GM21723 (cell line): ENCODE measurements around the gene GPHA2.

Experiments used
- ATAC-seq: cut with Tn5 transposase; IDR thresholded peaks from one replicate; pipeline ENCODE4 v1.9.1; 2021; ENCODE audit warnings: mild to moderate bottlenecking, moderate library complexity; ENCODE audit not compliant: unreplicated experiment

GPHA2 gene

DNA sequence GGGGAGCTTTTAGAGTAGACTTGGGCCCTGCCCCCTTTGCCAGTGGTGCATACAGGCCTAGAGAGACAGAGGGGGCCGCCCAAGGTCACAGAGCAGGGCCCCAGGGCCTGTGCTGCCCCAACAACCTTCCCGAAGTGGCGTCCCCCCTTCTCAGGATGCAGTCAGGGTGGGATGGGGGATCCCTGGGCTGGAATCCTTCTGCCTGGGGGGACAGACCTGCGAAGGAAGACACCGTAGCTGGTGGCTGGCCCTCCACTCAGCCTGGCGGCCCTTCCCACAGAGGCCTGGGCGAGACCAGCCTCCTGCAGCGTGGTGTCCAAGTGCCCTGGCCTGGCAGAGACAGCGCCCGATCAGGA lies 42.9 kb downstream of the GPHA2 start:
- no peak for ATAC-seq

DNA sequence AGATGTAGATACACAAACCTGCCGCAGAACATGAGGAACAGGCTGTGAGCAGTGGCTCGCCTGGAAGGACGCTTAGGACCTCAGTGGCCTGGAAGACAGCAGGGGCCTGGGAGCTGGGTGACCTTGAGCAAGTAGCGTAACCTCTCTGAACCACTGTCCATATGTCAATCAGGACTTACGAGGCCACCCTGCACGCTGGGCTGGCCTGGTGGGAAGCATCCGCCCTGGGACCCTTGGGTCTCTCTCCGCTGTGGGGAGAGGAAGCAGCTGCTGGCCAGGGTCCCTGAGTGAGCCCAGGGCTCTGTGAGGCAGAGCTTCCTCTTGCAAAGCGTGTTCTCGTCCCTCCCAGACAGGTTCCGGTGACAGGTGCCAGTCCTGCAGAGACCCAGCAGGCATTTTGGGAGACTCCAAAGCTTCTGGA lies 43.3 kb downstream of the GPHA2 start:
- ATAC-seq, result no peak

- ATAC-seq, result no peak
Observed at GRCh38 chr11:64891880-64892279, 43.8 kb downstream of the GPHA2 start.

DNA sequence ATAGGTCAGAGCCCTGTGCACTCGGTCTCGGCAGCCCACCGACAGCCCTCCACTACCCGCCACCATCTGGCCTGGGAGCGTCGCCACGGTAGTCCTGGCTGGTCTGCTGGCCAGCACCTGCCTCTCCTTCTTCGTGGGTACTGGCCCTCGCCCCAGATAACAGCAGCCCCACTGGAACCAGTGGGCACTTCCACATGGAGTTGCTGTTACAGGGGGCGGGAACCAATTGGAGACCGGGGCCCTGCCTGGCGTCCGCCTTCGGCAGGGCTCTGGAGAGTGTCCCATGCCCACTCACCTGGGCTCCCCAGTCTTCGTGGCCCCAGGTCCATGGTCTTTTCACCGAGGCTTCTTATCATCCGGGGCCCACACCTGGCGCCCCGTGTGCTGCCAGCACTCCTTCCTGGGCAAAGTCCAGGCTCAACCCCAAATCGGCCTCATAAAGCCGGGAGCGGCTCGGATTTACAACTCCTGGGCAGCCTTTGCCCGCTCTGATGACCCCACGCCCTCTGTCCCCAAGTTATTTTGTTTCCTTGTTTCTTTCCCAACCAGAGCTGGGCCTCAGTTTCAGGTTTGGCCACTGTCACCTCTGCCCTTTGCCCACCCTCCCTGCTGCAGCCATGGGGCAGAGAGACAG lies 44.4 kb downstream of the GPHA2 start:
- no peak for ATAC-seq

DNA sequence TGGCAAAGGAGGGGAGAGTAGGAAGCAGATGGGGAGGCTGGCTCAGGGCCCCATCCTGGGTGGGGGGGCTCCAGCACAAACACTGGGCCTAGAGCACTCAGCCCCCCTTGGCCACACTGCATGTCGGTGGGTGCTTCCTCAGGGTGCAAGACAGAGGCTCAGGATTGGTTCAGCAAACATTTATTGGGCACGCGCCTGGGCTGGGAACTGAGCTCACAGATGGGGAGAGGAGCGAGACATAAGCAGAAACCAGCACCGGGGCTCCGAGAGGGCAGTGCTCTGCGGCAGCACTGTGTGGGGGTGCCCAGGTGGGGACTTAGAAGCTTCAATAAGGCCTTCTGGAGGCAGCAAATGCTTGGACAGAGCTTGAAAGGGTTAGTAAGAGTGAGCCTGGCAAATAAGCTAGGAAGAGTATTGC lies 45.2 kb downstream of the GPHA2 start:
- ATAC-seq, result no peak

DNA sequence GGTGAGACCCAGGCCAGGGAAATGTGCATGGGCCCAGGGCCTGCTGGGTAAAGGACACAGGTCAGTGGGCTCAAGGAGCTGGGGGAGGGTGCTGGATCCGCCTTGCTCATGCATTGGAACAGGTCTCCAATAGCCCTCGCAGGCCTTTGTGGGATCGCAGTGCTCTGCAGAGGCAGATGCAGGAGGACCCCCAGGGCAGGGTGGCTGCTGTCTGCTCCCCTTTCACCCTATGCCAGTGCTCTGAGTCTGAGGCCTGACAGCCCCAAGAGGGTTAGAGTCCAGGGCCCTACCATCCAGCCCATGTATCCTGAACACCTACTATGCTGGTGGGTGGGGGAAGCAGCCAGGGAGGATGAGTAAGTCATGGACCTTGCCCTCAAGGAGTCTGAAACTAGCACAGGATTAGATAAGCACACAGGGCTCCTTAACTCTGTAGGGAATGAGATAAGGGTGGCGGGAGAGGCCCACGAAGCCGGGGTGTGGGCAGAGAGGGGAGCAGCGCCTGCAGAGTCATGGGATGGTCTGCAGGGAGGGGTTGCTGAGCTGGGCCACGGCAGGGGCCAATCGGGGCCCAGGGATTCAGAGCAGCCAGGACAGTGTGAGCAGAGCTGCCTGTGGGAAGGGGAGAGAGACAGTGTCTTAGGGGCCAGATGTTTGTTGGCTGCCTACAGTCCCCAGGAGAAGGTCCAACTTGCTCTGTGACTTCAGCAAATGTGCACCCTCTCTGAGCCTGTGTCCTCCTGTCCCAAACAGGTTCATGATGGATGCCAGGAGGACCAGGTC lies 46.8 kb downstream of the GPHA2 start:
- ATAC-seq, result no peak

GRCh38 chr11:64888406-64888728 lies 47.3 kb downstream of the GPHA2 start:
- no peak for ATAC-seq

DNA sequence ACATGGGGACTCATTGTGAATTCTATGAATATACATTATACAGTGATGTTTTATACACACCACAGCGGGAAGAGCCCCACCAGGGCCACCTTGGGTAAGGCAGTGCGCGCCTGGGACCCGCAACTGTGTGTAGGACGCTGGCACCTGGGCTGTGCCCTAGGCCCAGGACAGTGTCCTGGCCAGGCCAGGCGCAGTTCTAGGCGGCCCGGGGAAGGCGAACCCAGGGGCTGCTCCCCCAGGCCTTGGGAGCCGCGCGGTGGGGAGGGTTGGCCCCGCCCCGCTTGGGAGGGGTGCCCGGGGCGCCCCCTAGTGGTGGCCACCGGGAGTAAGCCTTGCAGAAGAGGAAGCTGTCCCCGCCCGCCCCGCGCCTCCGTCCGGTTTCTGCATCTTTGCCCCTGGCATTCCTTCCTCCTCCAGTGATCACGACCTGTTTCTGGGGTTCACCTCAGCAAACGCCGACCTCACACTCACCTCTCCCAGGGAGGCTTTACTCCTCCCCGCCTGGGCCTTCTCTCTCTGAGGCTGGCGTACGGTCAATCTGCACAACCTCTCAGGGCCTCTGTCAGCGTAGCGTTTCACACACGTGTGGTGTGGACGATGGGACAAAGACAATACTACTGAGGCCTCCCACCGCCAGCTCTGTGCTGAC lies 47.8 kb downstream of the GPHA2 start:
- ATAC-seq, result peak; percentile 74

DNA sequence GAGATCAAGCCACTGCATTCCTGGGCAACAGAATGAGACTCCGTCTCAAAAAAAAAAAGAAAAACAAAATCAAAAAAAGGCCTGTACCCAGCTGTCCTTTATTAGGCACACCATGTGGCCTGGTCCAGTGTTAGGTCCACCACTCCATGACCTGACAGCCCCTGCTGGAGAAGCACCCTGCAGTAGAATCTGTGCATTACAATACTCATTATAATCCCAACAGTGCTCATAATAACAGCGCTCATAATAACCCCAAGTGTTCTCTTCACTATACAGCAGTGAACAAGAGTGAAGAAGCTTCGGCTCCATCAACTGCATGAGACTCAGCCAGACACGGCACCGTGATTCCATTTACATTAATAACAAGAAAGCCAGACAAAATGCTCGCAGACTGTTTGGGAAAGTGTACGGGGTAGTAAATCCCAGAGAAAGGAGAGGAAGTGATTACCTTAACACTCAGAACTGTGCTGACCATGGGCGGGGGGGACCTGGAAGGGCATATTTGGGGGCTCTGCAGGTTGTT lies 48.4 kb downstream of the GPHA2 start:
- no peak for ATAC-seq

GRCh38 chr11:64885367-64886286 lies 50.1 kb downstream of the GPHA2 start:
- no peak for ATAC-seq
